ENCODE measurements around the gene KDM4B.
A peak's percentile ranks its signal among the peaks of the same experiment; 100 is the strongest.
"Not testable (repeated sequence)": the region's sequence is repeated elsewhere in the genome, so short reads cannot be mapped to it uniquely, and the experiment has no call there.

Gene KDM4B

DNA sequence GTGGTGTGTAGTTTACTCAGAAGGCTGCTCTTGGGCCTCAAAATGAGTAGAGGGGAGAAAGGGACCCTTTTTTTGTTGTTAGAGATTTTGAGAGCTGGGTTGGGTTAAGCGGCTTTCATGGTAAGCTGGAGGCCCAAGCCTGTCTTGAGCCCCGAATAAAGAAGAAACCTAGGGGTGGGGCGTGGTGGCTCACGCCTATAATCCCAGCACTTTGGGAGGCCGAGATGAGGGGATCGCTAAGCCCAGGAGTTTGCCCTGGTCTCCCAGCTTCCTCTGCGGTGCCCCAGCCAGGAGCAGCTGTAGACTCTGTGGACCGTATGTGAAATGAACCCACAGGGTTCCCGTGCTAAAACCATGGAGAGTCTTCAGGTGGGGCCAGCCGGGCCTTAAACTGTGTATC, 56.1 kb downstream of the KDM4B start:
- no peak overlapping the region for H3K4me3 ChIP-seq (replicated peaks in 1 of 2; ENCODE audit: low read depth in 2 of 2, low read length in 2 of 2)
- TF ChIP-seq, protein P1, sequence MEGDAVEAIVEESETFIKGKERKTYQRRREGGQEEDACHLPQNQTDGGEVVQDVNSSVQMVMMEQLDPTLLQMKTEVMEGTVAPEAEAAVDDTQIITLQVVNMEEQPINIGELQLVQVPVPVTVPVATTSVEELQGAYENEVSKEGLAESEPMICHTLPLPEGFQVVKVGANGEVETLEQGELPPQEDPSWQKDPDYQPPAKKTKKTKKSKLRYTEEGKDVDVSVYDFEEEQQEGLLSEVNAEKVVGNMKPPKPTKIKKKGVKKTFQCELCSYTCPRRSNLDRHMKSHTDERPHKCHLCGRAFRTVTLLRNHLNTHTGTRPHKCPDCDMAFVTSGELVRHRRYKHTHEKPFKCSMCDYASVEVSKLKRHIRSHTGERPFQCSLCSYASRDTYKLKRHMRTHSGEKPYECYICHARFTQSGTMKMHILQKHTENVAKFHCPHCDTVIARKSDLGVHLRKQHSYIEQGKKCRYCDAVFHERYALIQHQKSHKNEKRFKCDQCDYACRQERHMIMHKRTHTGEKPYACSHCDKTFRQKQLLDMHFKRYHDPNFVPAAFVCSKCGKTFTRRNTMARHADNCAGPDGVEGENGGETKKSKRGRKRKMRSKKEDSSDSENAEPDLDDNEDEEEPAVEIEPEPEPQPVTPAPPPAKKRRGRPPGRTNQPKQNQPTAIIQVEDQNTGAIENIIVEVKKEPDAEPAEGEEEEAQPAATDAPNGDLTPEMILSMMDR (IDR thresholded peaks at IDR 0.05; ENCODE audit: low read depth, low read length) = no peak
- DNase-seq (ENCODE audit: low read depth in 2 of 2) = no peak

DNA sequence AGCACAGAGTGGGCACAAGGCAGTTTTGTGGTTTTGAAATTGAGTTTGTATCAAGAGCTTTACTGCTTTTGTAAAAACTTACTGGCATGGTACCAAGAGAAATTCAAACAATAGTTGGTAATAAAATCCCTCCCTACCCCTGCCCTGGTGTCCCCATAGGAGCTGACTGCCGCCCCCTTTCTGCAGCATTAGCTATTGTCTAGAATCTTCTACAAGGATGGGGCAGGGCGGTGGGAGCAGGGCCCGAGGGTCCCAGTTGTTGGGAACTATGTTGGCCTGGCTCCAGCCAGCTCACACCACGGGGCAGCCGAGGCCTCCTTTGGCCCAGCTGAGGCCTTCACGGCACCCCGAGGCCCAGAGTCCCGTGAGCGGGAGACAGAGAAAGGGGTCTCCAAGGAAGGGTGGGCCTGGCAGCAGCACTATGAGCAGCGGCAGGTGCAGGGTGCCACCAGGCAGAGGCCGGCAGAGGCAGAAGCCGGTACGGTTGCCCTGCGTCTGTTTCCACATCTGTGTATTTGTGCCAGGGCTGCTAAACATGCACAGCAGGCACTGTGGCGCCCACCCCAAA, 57.9 kb downstream of the KDM4B start:
- TF ChIP-seq, protein P1 (IDR thresholded peaks at IDR 0.05; ENCODE audit: low read depth, low read length) = peak; percentile 8
- peak in 1 of 2 donors; percentile 27 for DNase-seq (ENCODE audit: low read depth in 2 of 2)
- H3K4me3 ChIP-seq (replicated peaks in 1 of 2; ENCODE audit: low read depth in 2 of 2, low read length in 2 of 2) = no peak overlapping the region

DNA sequence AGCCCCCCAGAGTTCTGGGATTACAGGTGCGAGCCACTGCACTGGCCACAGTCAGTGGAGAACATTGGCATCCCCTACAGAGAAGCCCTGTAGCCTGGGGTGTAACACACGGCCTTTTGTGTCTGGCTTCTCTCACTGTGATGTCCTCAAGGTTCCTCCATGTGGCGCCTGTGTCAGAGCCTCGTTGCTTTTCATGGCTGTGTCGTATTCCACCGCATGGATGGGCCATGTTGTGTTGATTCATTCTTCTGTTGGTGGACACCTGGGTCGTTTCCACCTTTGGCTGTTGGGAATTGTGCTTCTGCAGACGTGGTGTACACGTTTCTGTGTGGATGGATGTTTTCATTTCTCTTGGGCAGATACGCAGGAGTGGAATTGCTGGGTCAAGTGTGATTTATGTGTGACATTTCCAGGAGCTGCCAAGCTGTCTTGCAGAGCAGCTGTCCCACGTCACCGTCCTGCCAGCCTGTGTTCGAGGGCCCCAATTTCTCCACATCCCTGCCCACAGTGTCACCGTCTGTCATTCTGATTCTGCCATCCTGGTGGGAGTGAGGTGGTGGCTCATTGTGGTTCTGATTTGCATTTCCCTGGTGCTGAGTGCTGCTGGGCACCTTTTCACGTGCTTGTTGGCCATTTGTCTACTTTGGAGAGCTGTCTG, 59.4 kb downstream of the KDM4B start:
- no peak for DNase-seq (ENCODE audit: low read depth in 2 of 2)
- TF ChIP-seq, protein P1 (IDR thresholded peaks at IDR 0.05; ENCODE audit: low read depth, low read length) = no peak
- no peak overlapping the region for H3K4me3 ChIP-seq (replicated peaks in 1 of 2; ENCODE audit: low read depth in 2 of 2, low read length in 2 of 2)

DNA sequence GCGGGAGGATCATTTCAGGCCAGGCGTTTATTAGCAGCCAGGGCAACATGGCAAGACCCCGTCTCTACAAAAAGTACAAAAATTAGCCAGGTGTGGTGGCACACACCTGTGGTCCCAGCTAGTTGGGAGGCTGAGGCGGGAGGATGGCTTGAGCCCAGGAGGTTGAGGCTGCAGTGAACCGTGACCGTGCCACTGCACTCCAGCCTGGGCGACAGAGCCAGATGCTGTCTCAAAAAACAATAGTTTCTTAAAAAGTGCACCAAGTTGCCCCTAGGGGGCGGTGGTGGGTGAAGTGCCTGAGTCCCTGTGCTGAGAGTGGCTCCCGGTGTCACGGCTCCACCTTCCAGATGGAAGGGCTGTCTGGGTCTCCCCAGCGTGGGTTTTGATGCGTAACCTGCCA, 60.7 kb downstream of the KDM4B start:
- DNase-seq (ENCODE audit: low read depth in 2 of 2) = peak; percentile 56 to 66
- TF ChIP-seq, protein P1 (IDR thresholded peaks at IDR 0.05; ENCODE audit: low read depth, low read length) = peak; percentile 78
- not testable (repeated sequence) for H3K4me3 ChIP-seq (replicated peaks in 1 of 2; ENCODE audit: low read depth in 2 of 2, low read length in 2 of 2)

DNA sequence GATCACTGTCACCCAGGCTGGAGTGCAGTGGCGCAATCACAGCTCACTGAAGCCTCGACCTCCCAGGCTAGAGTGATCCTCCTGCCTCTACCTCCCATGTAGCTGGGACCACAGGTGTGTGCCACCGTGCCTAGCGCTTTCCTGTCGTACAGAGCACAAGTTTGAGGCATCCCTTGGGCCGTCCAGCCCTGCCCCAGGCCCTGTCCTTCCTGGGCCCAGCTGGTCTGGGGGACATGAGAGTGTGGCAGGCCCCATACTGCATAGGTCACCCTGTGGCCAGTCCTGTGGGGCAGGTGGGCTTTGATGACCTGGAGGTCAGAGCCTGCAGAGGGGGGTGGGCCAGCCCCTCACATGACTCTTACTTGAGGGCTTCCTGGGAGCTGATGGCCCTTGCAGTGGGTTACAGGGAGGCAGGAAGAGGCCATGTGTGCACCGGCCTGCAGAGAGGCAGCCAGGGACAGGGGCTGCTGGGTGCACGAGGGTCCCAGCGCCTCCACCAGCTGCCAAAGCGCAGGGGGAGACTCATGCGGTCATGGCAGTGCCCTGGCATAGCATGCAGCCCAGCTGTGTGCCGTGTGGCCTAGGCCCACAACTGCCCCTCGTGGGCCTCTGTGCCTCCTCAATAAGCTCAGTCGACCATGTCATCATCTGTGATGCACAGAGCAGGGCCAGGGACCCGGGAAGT, 61.4 kb downstream of the KDM4B start:
- TF ChIP-seq, protein P1 (IDR thresholded peaks at IDR 0.05; ENCODE audit: low read depth, low read length) = no peak
- H3K4me3 ChIP-seq (replicated peaks in 1 of 2; ENCODE audit: low read depth in 2 of 2, low read length in 2 of 2) = no peak overlapping the region
- DNase-seq (ENCODE audit: low read depth in 2 of 2) = no peak

DNA sequence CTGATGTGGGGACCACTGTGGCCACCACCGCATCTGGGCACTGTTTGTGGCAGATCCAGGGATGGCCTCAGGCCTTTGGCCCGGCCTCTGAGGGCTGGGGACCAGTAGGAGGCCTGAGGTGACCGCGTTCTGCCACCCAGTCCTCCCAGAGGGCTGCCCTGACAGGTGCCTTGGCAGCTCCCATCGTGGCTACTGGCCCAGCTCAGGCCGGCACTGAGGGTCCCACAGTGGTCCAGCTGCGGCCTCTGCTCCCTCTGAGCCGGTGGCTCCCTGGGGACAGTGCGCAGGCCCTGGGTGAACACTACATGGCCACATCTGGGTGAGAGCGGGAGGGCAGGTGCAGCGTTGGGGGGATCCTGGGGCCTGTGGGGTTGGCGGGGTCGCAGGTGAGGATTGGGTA, 61.9 kb downstream of the KDM4B start:
- no peak overlapping the region for H3K4me3 ChIP-seq (replicated peaks in 1 of 2; ENCODE audit: low read depth in 2 of 2, low read length in 2 of 2)
- no peak for DNase-seq (ENCODE audit: low read depth in 2 of 2)
- TF ChIP-seq, protein P1 (IDR thresholded peaks at IDR 0.05; ENCODE audit: low read depth, low read length) = no peak

All from cardiac fibroblast (primary cell).